OCI-LY7 (cell line): ENCODE measurements around the gene CIAPIN1.

ENCODE experiments used
- EZH2phosphoT487 ChIP-seq: fragments of 200-600 bp; sonication (generic); IDR thresholded peaks from 2 replicates; pipeline ENCODE4 v1.6.1; 2018; ENCODE audit warnings: low read depth, borderline replicate concordance, mild to moderate bottlenecking, mixed run types, antibody characterized with exemption, low read length, moderate library complexity, mixed read lengths
- TF ChIP-seq, protein P1 (sequence below): fragments of 200-600 bp; sonication (generic); conservative IDR thresholded peaks from 2 replicates; pipeline ENCODE4 v1.5.1; 2014; ENCODE audit warnings: mild to moderate bottlenecking, antibody characterized with exemption, low read length, moderate library complexity, mixed read lengths

GRCh38 chr16:57479205-57479975 lies 32.2 kb upstream of the CIAPIN1 start:
- no peak for TF ChIP-seq EZH2phosphoT487
- TF ChIP-seq, protein P1, sequence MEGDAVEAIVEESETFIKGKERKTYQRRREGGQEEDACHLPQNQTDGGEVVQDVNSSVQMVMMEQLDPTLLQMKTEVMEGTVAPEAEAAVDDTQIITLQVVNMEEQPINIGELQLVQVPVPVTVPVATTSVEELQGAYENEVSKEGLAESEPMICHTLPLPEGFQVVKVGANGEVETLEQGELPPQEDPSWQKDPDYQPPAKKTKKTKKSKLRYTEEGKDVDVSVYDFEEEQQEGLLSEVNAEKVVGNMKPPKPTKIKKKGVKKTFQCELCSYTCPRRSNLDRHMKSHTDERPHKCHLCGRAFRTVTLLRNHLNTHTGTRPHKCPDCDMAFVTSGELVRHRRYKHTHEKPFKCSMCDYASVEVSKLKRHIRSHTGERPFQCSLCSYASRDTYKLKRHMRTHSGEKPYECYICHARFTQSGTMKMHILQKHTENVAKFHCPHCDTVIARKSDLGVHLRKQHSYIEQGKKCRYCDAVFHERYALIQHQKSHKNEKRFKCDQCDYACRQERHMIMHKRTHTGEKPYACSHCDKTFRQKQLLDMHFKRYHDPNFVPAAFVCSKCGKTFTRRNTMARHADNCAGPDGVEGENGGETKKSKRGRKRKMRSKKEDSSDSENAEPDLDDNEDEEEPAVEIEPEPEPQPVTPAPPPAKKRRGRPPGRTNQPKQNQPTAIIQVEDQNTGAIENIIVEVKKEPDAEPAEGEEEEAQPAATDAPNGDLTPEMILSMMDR = no peak
